OCI-LY1 (cell line): ENCODE data around the gene CD226.

Experiments
- H2AFZ ChIP-seq: fragments of 200-600 bp; sonication (generic), shearing (Covaris generic); 2 replicates; pipeline ENCODE4 v1.6.0; 2014; ENCODE audit warnings: antibody characterized with exemption, mild to moderate bottlenecking, low read length
- H3F3A ChIP-seq: fragments of 200-600 bp; sonication (generic), shearing (Covaris generic); 2 replicates; pipeline ENCODE4 v1.6.0; 2014; ENCODE audit warnings: mild to moderate bottlenecking, antibody characterized with exemption, low read length, moderate library complexity; ENCODE audit not compliant: insufficient read depth
- H3K27ac ChIP-seq: fragments of 200-600 bp; sonication (generic); 2 replicates; pipeline ENCODE4 v1.5.1; 2014; ENCODE audit warnings: low read length, mixed run types, mild to moderate bottlenecking, low read depth; ENCODE audit not compliant: poor library complexity, severe bottlenecking
- H3K27me3 ChIP-seq: fragments of 200-600 bp; sonication (generic); 2 replicates; pipeline ENCODE4 v1.6.0; 2014; ENCODE audit warnings: antibody characterized with exemption, mild to moderate bottlenecking, low read length, moderate library complexity; ENCODE audit not compliant: insufficient read depth
- H3K36me3 ChIP-seq: fragments of 200-600 bp; sonication (generic); 2 replicates; pipeline ENCODE4 v1.6.1; 2014; ENCODE audit warnings: mild to moderate bottlenecking, antibody characterized with exemption, low read length, moderate library complexity, mixed read lengths; ENCODE audit not compliant: insufficient read depth
- H3K4me1 ChIP-seq: fragments of 200-600 bp; sonication (generic); 2 replicates; pipeline ENCODE4 v1.5.1; 2014; ENCODE audit warnings: mild to moderate bottlenecking, low read length, moderate library complexity; ENCODE audit not compliant: insufficient read depth, severe bottlenecking
- H3K4me2 ChIP-seq: fragments of 200-600 bp; sonication (generic), shearing (Covaris generic); 2 replicates; pipeline ENCODE4 v1.6.1; 2014; ENCODE audit warnings: low read length
- H3K4me3 ChIP-seq: fragments of 200-600 bp; sonication (generic); 2 replicates; pipeline ENCODE4 v1.5.1; 2014; ENCODE audit warnings: low read length, low read depth, mild to moderate bottlenecking, mixed read lengths; ENCODE audit not compliant: poor library complexity, severe bottlenecking
- H3K79me2 ChIP-seq: fragments of 200-600 bp; shearing (Covaris generic); 2 replicates; pipeline ENCODE4 v1.6.1; 2016; ENCODE audit warnings: mixed run types, low read length, mixed read lengths; ENCODE audit not compliant: insufficient read depth
- H3K9ac ChIP-seq: fragments of 200-600 bp; sonication (generic), shearing (Covaris generic); 2 replicates; pipeline ENCODE4 v1.6.1; 2014; ENCODE audit warnings: mild to moderate bottlenecking, low read length, mixed read lengths
- H3K9me2 ChIP-seq: fragments of 200-600 bp; sonication (generic), shearing (Covaris generic); 2 replicates; pipeline ENCODE4 v1.6.1; 2014; ENCODE audit warnings: low read depth, mild to moderate bottlenecking, low read length, mixed read lengths
- H3K9me3 ChIP-seq: fragments of 200-600 bp; shearing (Covaris generic); 2 replicates; pipeline ENCODE4 v1.6.1; 2014; ENCODE audit warnings: low read length, mixed read lengths
- H4K20me1 ChIP-seq: fragments of 200-600 bp; sonication (generic), shearing (Covaris generic); 2 replicates; pipeline ENCODE4 v1.6.0; 2016; ENCODE audit warnings: mild to moderate bottlenecking, low read length; ENCODE audit not compliant: insufficient read depth
- CTCF ChIP-seq: fragments of 200-600 bp; sonication (generic), shearing (Covaris generic); IDR thresholded peaks from 2 replicates; pipeline ENCODE4 v1.5.1; 2017; ENCODE audit warnings: mild to moderate bottlenecking, antibody characterized with exemption, low read length, moderate library complexity, mixed read lengths
- EZH2 ChIP-seq: fragments of 200-600 bp; sonication (generic), shearing (Covaris generic); IDR thresholded peaks from 2 replicates; pipeline ENCODE4 v1.8.0; 2017; ENCODE audit warnings: borderline replicate concordance, mixed run types, mild to moderate bottlenecking, antibody characterized with exemption, low read length, moderate library complexity, mixed read lengths

The CD226 gene

DNA sequence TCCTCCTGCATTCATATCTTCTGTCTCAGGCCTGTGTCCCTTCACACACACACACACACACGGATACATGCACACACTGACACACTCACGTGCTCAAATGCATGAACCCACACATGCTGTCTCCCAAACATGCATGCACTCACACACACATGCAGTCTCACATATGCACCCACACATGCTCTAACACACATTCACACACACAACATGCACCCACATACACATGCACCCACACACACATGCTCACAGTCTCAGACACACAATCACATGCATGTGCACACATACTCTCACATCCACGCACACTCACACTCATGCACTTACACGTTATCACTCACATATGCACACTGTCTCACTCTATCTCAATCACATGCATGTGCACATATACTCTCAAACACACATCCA is 1.9 kb upstream of the CD226 start:
- no peak overlapping the region for H3K4me3 ChIP-seq
- H3K27ac ChIP-seq, result no peak overlapping the region
- no peak overlapping the region for H3K9ac ChIP-seq

DNA sequence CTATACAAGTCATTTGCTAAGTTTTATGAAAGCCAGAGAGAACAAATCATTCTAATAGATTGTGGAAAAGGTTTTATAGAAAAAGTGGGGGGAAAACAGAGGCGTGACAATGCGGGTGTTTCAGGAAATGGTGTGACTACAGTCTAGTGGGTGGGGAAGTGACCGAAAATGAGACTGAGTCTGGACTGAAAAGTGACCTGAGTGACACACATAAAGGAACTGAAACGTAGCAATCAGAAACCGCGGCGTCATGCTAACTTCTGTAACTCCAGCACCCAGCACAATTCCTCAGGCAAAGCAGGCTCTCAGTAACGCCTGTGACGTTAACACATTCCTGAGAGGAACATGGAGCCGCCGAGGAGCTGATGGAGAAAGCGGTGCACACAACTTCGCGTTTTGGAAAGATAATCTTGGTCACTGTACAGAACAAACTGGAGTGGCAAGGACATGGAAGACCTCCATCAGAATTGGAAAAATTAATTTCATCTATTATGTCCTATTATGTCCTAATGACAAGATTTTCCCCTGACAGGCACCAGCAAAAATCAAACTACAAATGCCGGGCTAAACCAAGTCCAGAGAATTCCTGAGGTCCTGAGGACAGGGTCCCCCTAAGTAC is 1.4 kb upstream of the CD226 start:
- Histone ChIP-seq H3K9me3 (no peaks in the 10 kb centered on the region), H3K4me1 (peaks cover 9% of the 10 kb centered on the region), H3K9ac (no peak overlapping the region), H4K20me1 (no peaks in the 10 kb centered on the region), H3K4me3 (no peak overlapping the region), H3K27ac (no peak overlapping the region), H2AFZ (no peak overlapping the region), H3F3A (no peaks in the 10 kb centered on the region), H3K36me3 (no peaks in the 10 kb centered on the region), H3K79me2 (no peaks in the 10 kb centered on the region), H3K27me3 (no peaks in the 10 kb centered on the region), H3K4me2 (peak overlapping the region; percentile 46), H3K9me2 (no peaks in the 10 kb centered on the region)
- no peak for TF ChIP-seq CTCF

More for the DNA sequence above, 1.9 kb upstream of the CD226 start:
- H3K9me3 ChIP-seq, result no peaks in the 10 kb centered on the region
- no peak overlapping the region for H3K4me2 ChIP-seq
- H3K4me1 ChIP-seq, result peaks cover 9% of the 10 kb centered on the region
- no peak for TF ChIP-seq EZH2
- TF ChIP-seq CTCF, result no peak
- no peaks in the 10 kb centered on the region for H3K79me2 ChIP-seq
- H3K27me3 ChIP-seq, result no peaks in the 10 kb centered on the region
- no peaks in the 10 kb centered on the region for H3K9me2 ChIP-seq
- no peak overlapping the region for H2AFZ ChIP-seq
- H3K36me3 ChIP-seq, result no peaks in the 10 kb centered on the region
- H3F3A ChIP-seq, result no peaks in the 10 kb centered on the region
- no peaks in the 10 kb centered on the region for H4K20me1 ChIP-seq

DNA sequence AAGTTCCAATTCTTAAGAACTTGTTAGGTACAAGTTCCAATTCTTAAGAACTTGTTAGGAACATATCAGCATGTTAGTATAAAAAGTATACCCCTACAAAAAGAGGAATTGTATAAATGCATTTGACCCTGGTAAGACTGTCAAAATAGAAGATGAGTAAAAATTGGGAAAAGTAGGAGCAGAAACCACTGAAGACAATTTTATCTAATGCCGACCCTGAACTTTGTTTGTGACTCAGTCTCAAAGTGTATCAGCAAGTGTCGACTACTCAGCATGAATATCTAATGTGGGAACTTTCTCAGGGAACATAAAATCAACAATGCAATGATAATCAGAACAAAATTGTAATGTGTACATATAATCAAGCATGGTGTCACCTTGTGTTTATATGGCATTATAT is 583 bp upstream of the CD226 start:
- H3K4me2 ChIP-seq, result no peak overlapping the region
- H3K27ac ChIP-seq, result no peak overlapping the region

More for the DNA sequence above, 583 bp upstream of the CD226 start:
- H3K9ac ChIP-seq, result no peak overlapping the region
- H3K9me3 ChIP-seq, result no peaks in the 10 kb centered on the region
- H3F3A ChIP-seq, result no peaks in the 10 kb centered on the region
- no peak overlapping the region for H2AFZ ChIP-seq
- no peak overlapping the region for H3K4me3 ChIP-seq
- no peak for TF ChIP-seq CTCF
- no peak for TF ChIP-seq EZH2
- H4K20me1 ChIP-seq, result no peaks in the 10 kb centered on the region
- H3K9me2 ChIP-seq, result no peaks in the 10 kb centered on the region
- no peaks in the 10 kb centered on the region for H3K79me2 ChIP-seq
- H3K27me3 ChIP-seq, result no peaks in the 10 kb centered on the region
- no peaks in the 10 kb centered on the region for H3K36me3 ChIP-seq
- H3K4me1 ChIP-seq, result peaks cover 9% of the 10 kb centered on the region
